Sigmoid colon (tissue), 3 donors: ENCODE data around the gene NEK6.

Source experiments
- POLR2A ChIP-seq, 2 donors: fragments of 450-650 bp; IDR thresholded peaks; one replicate each; pipeline ENCODE4 v1.6.1; 2016; ENCODE audit warnings: antibody characterized with exemption in 2 of 2, mild to moderate bottlenecking in 2 of 2, moderate library complexity in 2 of 2
- TF ChIP-seq, protein P1 (sequence below), 4 experiments: fragments of 450-650 bp in 3 of 4; fragments of 200-600 bp in 1 of 4; IDR thresholded peaks; one replicate each; pipeline ENCODE4 v1.5.1; 2016 to 2019; ENCODE audit warnings: antibody characterized with exemption in 4 of 4, mild to moderate bottlenecking in 3 of 4, moderate library complexity in 2 of 4

DNA sequence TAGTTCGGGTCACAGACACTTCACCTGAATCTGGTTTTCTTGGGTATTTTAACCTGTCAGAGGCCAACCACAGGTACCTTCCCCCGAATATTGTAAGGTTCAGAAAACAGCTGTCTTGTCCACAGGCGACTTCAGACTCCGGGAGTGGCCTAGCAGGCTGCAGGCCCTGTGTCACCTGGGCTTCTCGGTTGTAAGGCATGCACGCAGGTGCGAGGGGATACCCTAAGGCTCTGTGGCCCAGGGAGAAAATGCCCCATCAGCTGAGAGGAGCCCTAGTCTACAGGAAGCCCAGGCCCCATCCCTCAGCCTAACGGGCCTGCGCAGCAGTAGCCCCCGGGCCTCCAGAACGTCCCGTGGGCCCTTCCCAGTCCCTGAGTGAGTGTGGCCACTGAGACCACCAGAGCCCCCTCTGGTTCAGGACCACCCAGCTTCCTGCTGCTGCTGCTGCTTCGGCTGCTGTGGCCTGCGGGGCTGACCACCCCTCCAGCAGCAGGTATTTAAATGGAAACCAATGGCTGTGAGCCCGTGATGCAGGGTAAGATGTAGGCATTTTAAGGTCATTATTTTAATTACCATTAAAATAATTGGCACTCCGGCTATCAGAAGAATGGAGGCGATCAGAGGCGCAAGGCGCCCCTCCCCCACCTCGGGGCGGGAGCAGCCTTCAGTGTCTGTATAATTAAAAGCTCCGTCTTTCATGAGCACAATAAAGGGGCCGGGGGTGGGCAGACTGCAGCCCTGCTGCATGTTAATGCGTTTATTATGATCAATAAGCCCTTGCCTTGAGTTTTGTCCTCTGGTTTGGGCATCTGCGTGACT is 92.1 kb downstream of the NEK6 start:
- no peak for TF ChIP-seq POLR2A (IDR thresholded peaks at IDR 0.05)
- TF ChIP-seq, protein P1, sequence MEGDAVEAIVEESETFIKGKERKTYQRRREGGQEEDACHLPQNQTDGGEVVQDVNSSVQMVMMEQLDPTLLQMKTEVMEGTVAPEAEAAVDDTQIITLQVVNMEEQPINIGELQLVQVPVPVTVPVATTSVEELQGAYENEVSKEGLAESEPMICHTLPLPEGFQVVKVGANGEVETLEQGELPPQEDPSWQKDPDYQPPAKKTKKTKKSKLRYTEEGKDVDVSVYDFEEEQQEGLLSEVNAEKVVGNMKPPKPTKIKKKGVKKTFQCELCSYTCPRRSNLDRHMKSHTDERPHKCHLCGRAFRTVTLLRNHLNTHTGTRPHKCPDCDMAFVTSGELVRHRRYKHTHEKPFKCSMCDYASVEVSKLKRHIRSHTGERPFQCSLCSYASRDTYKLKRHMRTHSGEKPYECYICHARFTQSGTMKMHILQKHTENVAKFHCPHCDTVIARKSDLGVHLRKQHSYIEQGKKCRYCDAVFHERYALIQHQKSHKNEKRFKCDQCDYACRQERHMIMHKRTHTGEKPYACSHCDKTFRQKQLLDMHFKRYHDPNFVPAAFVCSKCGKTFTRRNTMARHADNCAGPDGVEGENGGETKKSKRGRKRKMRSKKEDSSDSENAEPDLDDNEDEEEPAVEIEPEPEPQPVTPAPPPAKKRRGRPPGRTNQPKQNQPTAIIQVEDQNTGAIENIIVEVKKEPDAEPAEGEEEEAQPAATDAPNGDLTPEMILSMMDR (IDR thresholded peaks at IDR 0.05) = no peak
